Measurements from ENCODE around the gene ENOSF1.

GRCh38 chr18:658947-659533, 53.4 kb downstream of the ENOSF1 start:
- TF ChIP-seq, protein P1, sequence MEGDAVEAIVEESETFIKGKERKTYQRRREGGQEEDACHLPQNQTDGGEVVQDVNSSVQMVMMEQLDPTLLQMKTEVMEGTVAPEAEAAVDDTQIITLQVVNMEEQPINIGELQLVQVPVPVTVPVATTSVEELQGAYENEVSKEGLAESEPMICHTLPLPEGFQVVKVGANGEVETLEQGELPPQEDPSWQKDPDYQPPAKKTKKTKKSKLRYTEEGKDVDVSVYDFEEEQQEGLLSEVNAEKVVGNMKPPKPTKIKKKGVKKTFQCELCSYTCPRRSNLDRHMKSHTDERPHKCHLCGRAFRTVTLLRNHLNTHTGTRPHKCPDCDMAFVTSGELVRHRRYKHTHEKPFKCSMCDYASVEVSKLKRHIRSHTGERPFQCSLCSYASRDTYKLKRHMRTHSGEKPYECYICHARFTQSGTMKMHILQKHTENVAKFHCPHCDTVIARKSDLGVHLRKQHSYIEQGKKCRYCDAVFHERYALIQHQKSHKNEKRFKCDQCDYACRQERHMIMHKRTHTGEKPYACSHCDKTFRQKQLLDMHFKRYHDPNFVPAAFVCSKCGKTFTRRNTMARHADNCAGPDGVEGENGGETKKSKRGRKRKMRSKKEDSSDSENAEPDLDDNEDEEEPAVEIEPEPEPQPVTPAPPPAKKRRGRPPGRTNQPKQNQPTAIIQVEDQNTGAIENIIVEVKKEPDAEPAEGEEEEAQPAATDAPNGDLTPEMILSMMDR (IDR thresholded peaks at IDR 0.05) = no peak
- no peak for TF ChIP-seq POLR2A (IDR thresholded peaks at IDR 0.05)
